OCI-LY3 (cell line): ENCODE results near the gene ZNF74.

ENCODE experiments used
- EZH2phosphoT487 ChIP-seq: fragments of 200-600 bp; shearing (Covaris generic); IDR thresholded peaks from 2 replicates; pipeline ENCODE4 v1.6.1; 2018; ENCODE audit warnings: antibody characterized with exemption, mixed run types, low read depth
- TF ChIP-seq, protein P1 (sequence below): fragments of 200-600, 300-600 bp; sonication (generic); IDR thresholded peaks from 2 replicates; pipeline ENCODE4 v1.5.1; 2014; ENCODE audit warnings: antibody characterized with exemption, low read length, low read depth

- TF ChIP-seq, protein P1, sequence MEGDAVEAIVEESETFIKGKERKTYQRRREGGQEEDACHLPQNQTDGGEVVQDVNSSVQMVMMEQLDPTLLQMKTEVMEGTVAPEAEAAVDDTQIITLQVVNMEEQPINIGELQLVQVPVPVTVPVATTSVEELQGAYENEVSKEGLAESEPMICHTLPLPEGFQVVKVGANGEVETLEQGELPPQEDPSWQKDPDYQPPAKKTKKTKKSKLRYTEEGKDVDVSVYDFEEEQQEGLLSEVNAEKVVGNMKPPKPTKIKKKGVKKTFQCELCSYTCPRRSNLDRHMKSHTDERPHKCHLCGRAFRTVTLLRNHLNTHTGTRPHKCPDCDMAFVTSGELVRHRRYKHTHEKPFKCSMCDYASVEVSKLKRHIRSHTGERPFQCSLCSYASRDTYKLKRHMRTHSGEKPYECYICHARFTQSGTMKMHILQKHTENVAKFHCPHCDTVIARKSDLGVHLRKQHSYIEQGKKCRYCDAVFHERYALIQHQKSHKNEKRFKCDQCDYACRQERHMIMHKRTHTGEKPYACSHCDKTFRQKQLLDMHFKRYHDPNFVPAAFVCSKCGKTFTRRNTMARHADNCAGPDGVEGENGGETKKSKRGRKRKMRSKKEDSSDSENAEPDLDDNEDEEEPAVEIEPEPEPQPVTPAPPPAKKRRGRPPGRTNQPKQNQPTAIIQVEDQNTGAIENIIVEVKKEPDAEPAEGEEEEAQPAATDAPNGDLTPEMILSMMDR: no peak
- no peak for TF ChIP-seq EZH2phosphoT487
These were observed 5.8 kb upstream of the ZNF74 start for GRCh38 chr22:20388200-20388599.
